ENCODE results near the gene ANXA6. TPM values are rescaled to one million over a fixed set of nuclear protein-coding genes. Genes with fewer than 3 reads are reported as not detected.
A peak's percentile ranks its signal among the peaks of the same experiment; 100 is the strongest.

ANXA6 gene
- total RNA-seq, 1 experiment from 2014 or later, result 277 TPM

DNA sequence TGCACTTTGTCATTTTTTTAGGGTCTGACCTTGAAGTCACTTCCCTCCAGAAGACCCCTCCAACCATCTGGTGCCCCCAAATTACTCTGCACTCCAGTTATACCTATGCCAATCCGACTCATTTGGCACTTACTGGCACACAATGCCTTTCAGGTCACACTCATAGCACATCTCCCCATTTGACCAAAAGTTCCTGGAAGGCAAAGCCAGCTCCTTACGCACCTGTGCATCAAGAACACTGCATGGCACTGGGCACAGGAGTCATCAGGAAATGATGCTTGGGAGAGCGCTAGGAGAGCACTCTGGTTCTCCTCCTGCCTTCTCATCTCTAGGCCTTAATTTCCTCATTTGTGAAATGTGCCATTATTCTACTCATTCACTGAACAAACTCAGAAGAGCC, 79.6 kb downstream of the ANXA6 start:
- no peaks in the 10 kb centered on the region for H3K27me3 ChIP-seq (ENCODE audit: low read length)
- H3K9me3 ChIP-seq (ENCODE audit: low read length), result no peaks in the 10 kb centered on the region
- no peaks in the 10 kb centered on the region for H3K9me2 ChIP-seq (replicated peaks; ENCODE audit: insufficient read depth, low read length)
- H3K79me2 ChIP-seq (ENCODE audit: low read length), result peaks cover 83% of the 10 kb centered on the region
- H4K20me1 ChIP-seq (ENCODE audit: insufficient read depth, low read depth, low read length), result peaks cover 6% of the 10 kb centered on the region; the same call in 1 of the 2 replicates
- peak overlapping the region; percentile 99 for H3K4me2 ChIP-seq (ENCODE audit: low read depth, low read length, poor library complexity, severe bottlenecking)
- peaks cover 51% of the 10 kb centered on the region for H3K4me1 ChIP-seq (ENCODE audit: low read length)
- H2AFZ ChIP-seq (ENCODE audit: low read length), result no peak overlapping the region
- peak overlapping the region; percentile 86 for H3K27ac ChIP-seq (ENCODE audit: low read length)
- no peak for DNase-seq
- H3K36me3 ChIP-seq (ENCODE audit: insufficient read depth, low read length), result peaks cover 51% of the 10 kb centered on the region
- peak overlapping the region; percentile 99 for H3K9ac ChIP-seq (ENCODE audit: low read length)
- peak overlapping the region; percentile 94 for H3K4me3 ChIP-seq (ENCODE audit: low read length)

DNA sequence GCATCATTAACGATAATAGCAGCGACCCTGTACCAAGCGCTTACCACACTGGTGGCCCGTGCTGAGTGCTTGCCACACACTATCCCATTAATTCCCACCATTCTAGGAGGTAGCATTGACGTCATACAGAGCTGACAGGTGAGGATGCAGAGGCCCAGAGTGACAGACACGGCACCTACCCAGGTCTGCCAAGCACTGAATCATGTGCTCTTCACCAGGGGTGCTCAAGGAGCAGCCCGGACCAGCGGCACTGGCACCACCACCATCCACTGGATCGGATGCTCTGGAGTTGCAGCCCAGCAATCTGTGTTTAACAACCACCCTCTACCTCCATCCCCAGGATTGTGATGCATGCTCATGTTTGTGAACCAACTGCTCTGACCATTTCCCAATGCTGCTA, 80.2 kb downstream of the ANXA6 start:
- peaks cover 11% of the 10 kb centered on the region; the same call in 1 of the 2 replicates for H4K20me1 ChIP-seq (ENCODE audit: insufficient read depth, low read depth, low read length)
- no peak for DNase-seq
- no peaks in the 10 kb centered on the region for H3K27me3 ChIP-seq (ENCODE audit: low read length)
- H3K4me2 ChIP-seq (ENCODE audit: low read depth, low read length, poor library complexity, severe bottlenecking), result peak overlapping the region; percentile 99
- H3K9ac ChIP-seq (ENCODE audit: low read length), result peak overlapping the region; percentile 99; the same call in 1 of the 2 replicates
- H2AFZ ChIP-seq (ENCODE audit: low read length), result no peak overlapping the region
- H3K36me3 ChIP-seq (ENCODE audit: insufficient read depth, low read length), result peaks cover 51% of the 10 kb centered on the region
- H3K79me2 ChIP-seq (ENCODE audit: low read length), result peaks cover 89% of the 10 kb centered on the region
- H3K4me1 ChIP-seq (ENCODE audit: low read length), result peaks cover 49% of the 10 kb centered on the region
- peak overlapping the region; percentile 86 for H3K27ac ChIP-seq (ENCODE audit: low read length)
- no peaks in the 10 kb centered on the region for H3K9me2 ChIP-seq (replicated peaks; ENCODE audit: insufficient read depth, low read length)
- H3K9me3 ChIP-seq (ENCODE audit: low read length), result no peaks in the 10 kb centered on the region
- H3K4me3 ChIP-seq (ENCODE audit: low read length), result no peak overlapping the region

GRCh38 chr5:151076616-151077015, 81.0 kb downstream of the ANXA6 start:
- Histone ChIP-seq H3K27ac (ENCODE audit: low read length) (0 out of 2 replicates have a peak overlapping the region, but pooled peaks have one; percentile 10), H3K79me2 (ENCODE audit: low read length) (peaks cover 96% of the 10 kb centered on the region), H3K4me3 (ENCODE audit: low read length) (no peak overlapping the region), H4K20me1 (ENCODE audit: insufficient read depth, low read depth, low read length) (peaks cover 18% of the 10 kb centered on the region; the same call in 1 of the 2 replicates), H3K9me3 (ENCODE audit: low read length) (no peaks in the 10 kb centered on the region), H2AFZ (ENCODE audit: low read length) (no peak overlapping the region), H3K4me1 (ENCODE audit: low read length) (peaks cover 49% of the 10 kb centered on the region), H3K36me3 (ENCODE audit: insufficient read depth, low read length) (peaks cover 51% of the 10 kb centered on the region), H3K27me3 (ENCODE audit: low read length) (no peaks in the 10 kb centered on the region), H3K9ac (ENCODE audit: low read length) (no peak overlapping the region), H3K4me2 (ENCODE audit: low read depth, low read length, poor library complexity, severe bottlenecking) (no peak overlapping the region), H3K9me2 (replicated peaks; ENCODE audit: insufficient read depth, low read length) (no peaks in the 10 kb centered on the region)
- no peak for DNase-seq

DNA sequence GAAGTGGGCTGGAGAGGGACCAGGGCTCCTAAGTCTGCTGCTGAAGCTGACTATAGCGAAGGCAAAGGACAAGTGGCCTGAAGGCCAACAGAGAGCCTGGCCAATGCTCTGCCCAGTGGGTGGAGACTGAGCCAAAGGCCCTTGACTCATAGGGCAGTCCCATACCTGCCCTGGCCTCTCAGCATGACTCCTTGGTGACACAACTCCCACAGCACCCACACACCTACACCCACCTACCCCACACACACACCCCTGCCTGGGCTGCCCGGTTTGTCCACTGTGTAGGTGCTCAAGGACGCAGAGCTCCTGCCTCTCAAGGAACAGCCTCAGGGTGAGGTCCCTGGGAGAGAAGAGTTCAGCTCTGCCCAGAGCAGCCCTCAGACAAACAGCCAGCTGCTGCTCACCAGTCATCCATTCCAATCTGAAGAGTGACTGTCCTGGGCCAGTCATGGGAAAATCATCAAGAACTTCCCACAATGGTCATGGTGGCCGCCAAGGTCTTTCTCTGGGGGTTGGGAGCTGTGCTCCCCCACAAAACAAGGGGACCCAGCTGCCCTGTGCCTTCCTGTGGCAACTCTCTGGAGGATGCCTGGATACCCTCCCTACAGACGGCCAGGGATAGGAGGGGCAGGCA, 81.8 kb downstream of the ANXA6 start:
- no peaks in the 10 kb centered on the region for H3K9me3 ChIP-seq (ENCODE audit: low read length)
- no peaks in the 10 kb centered on the region for H3K9me2 ChIP-seq (replicated peaks; ENCODE audit: insufficient read depth, low read length)
- peaks cover 19% of the 10 kb centered on the region; the same call in 1 of the 2 replicates for H4K20me1 ChIP-seq (ENCODE audit: insufficient read depth, low read depth, low read length)
- DNase-seq, result no peak
- H2AFZ ChIP-seq (ENCODE audit: low read length), result no peak overlapping the region
- H3K4me2 ChIP-seq (ENCODE audit: low read depth, low read length, poor library complexity, severe bottlenecking), result no peak overlapping the region
- H3K27ac ChIP-seq (ENCODE audit: low read length), result peak overlapping the region; percentile 30; the same call in 1 of the 2 replicates
- peaks cover 99% of the 10 kb centered on the region for H3K79me2 ChIP-seq (ENCODE audit: low read length)
- H3K27me3 ChIP-seq (ENCODE audit: low read length), result no peaks in the 10 kb centered on the region
- H3K9ac ChIP-seq (ENCODE audit: low read length), result no peak overlapping the region
- peaks cover 51% of the 10 kb centered on the region for H3K36me3 ChIP-seq (ENCODE audit: insufficient read depth, low read length)
- peaks cover 55% of the 10 kb centered on the region for H3K4me1 ChIP-seq (ENCODE audit: low read length)
- H3K4me3 ChIP-seq (ENCODE audit: low read length), result no peak overlapping the region

DNA sequence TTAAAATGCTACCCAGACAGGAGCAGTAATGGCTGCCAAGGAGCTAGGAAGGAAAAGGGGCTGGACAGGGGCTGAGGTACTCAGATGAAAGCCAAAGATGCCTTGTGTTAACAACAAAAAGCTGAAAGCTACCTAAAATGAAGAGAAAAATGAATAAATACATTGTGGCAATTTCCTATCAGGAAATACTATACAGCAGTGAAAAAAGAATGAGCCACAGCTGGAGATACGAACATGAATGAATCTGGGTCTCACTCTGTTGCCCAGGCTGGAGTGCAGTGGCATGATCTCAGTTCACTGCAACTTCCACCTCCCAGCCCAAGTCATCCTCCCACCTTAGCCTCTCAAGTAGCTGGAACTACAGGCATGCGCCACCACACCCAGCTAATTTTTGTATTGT, 83.0 kb downstream of the ANXA6 start:
- H3K27ac ChIP-seq (ENCODE audit: low read length), result no peak overlapping the region

GRCh38 chr5:151073280-151073679, 84.3 kb downstream of the ANXA6 start:
- no peak overlapping the region for H3K4me3 ChIP-seq (ENCODE audit: low read length)
- H2AFZ ChIP-seq (ENCODE audit: low read length), result no peak overlapping the region
- no peaks in the 10 kb centered on the region for H3K27me3 ChIP-seq (ENCODE audit: low read length)
- H3K4me1 ChIP-seq (ENCODE audit: low read length), result peaks cover 61% of the 10 kb centered on the region
- H3K9ac ChIP-seq (ENCODE audit: low read length), result no peak overlapping the region
- no peak overlapping the region for H3K4me2 ChIP-seq (ENCODE audit: low read depth, low read length, poor library complexity, severe bottlenecking)
- no peaks in the 10 kb centered on the region for H3K9me2 ChIP-seq (replicated peaks; ENCODE audit: insufficient read depth, low read length)
- H3K9me3 ChIP-seq (ENCODE audit: low read length), result no peaks in the 10 kb centered on the region
- no peak for DNase-seq
- H3K36me3 ChIP-seq (ENCODE audit: insufficient read depth, low read length), result peaks cover 49% of the 10 kb centered on the region
- peaks cover 30% of the 10 kb centered on the region; the same call in 1 of the 2 replicates for H4K20me1 ChIP-seq (ENCODE audit: insufficient read depth, low read depth, low read length)
- H3K27ac ChIP-seq (ENCODE audit: low read length), result no peak overlapping the region
- peaks cover 100% of the 10 kb centered on the region for H3K79me2 ChIP-seq (ENCODE audit: low read length)

More for the DNA sequence above, 83.0 kb downstream of the ANXA6 start:
- H3K27me3 ChIP-seq (ENCODE audit: low read length), result no peaks in the 10 kb centered on the region
- no peak overlapping the region for H3K9ac ChIP-seq (ENCODE audit: low read length)
- no peak overlapping the region for H3K4me2 ChIP-seq (ENCODE audit: low read depth, low read length, poor library complexity, severe bottlenecking)
- peaks cover 61% of the 10 kb centered on the region for H3K4me1 ChIP-seq (ENCODE audit: low read length)
- no peak for DNase-seq
- H3K9me2 ChIP-seq (replicated peaks; ENCODE audit: insufficient read depth, low read length), result no peaks in the 10 kb centered on the region
- no peaks in the 10 kb centered on the region for H3K9me3 ChIP-seq (ENCODE audit: low read length)
- peaks cover 51% of the 10 kb centered on the region for H3K36me3 ChIP-seq (ENCODE audit: insufficient read depth, low read length)
- peaks cover 24% of the 10 kb centered on the region; the same call in 1 of the 2 replicates for H4K20me1 ChIP-seq (ENCODE audit: insufficient read depth, low read depth, low read length)
- H3K79me2 ChIP-seq (ENCODE audit: low read length), result peaks cover 100% of the 10 kb centered on the region
- no peak overlapping the region for H2AFZ ChIP-seq (ENCODE audit: low read length)
- H3K4me3 ChIP-seq (ENCODE audit: low read length), result no peak overlapping the region

DNA sequence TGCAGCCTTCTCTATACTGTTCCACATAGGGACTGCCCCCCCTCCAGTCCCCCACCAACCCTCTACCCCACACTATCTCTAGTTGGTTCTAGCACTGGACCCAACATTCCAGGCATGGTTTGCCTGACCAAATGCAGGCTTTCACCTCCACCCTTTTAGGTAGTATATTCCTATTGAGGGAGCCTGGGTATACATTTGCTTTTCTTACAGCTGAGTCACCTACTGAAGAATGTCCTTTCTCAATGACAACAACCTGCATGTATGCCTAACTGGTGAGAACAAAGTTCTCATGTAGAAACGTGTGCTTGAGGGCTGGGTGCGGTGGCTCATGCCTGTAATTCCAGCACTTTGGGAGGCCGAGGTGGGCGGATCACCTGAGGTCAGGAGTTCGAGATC, 85.0 kb downstream of the ANXA6 start:
- H3K36me3 ChIP-seq (ENCODE audit: insufficient read depth, low read length), result peaks cover 49% of the 10 kb centered on the region
- H3K27me3 ChIP-seq (ENCODE audit: low read length), result no peaks in the 10 kb centered on the region
- H3K4me1 ChIP-seq (ENCODE audit: low read length), result peaks cover 61% of the 10 kb centered on the region
- no peak overlapping the region for H3K4me2 ChIP-seq (ENCODE audit: low read depth, low read length, poor library complexity, severe bottlenecking)
- DNase-seq, result no peak
- no peaks in the 10 kb centered on the region for H3K9me2 ChIP-seq (replicated peaks; ENCODE audit: insufficient read depth, low read length)
- no peaks in the 10 kb centered on the region for H3K9me3 ChIP-seq (ENCODE audit: low read length)
- H3K4me3 ChIP-seq (ENCODE audit: low read length), result no peak overlapping the region
- peak overlapping the region; percentile 32 for H3K27ac ChIP-seq (ENCODE audit: low read length)
- H2AFZ ChIP-seq (ENCODE audit: low read length), result no peak overlapping the region
- H3K79me2 ChIP-seq (ENCODE audit: low read length), result peaks cover 100% of the 10 kb centered on the region
- H4K20me1 ChIP-seq (ENCODE audit: insufficient read depth, low read depth, low read length), result peaks cover 36% of the 10 kb centered on the region; the same call in 1 of the 2 replicates
- H3K9ac ChIP-seq (ENCODE audit: low read length), result peak overlapping the region; percentile 10; the same call in 1 of the 2 replicates

GRCh38 chr5:151071848-151072629, 85.5 kb downstream of the ANXA6 start:
- peaks cover 46% of the 10 kb centered on the region for H3K36me3 ChIP-seq (ENCODE audit: insufficient read depth, low read length)
- H3K9ac ChIP-seq (ENCODE audit: low read length), result peak overlapping the region; percentile 23
- H3K27ac ChIP-seq (ENCODE audit: low read length), result peak overlapping the region; percentile 96
- H2AFZ ChIP-seq (ENCODE audit: low read length), result no peak overlapping the region
- peak overlapping the region; percentile 55 for H3K4me2 ChIP-seq (ENCODE audit: low read depth, low read length, poor library complexity, severe bottlenecking)
- no peaks in the 10 kb centered on the region for H3K9me3 ChIP-seq (ENCODE audit: low read length)
- peaks cover 36% of the 10 kb centered on the region; the same call in 1 of the 2 replicates for H4K20me1 ChIP-seq (ENCODE audit: insufficient read depth, low read depth, low read length)
- no peak for DNase-seq
- H3K4me3 ChIP-seq (ENCODE audit: low read length), result no peak overlapping the region
- no peaks in the 10 kb centered on the region for H3K9me2 ChIP-seq (replicated peaks; ENCODE audit: insufficient read depth, low read length)
- no peaks in the 10 kb centered on the region for H3K27me3 ChIP-seq (ENCODE audit: low read length)
- H3K4me1 ChIP-seq (ENCODE audit: low read length), result peaks cover 61% of the 10 kb centered on the region
- H3K79me2 ChIP-seq (ENCODE audit: low read length), result peaks cover 100% of the 10 kb centered on the region
